ENCODE results near the gene TNFRSF13B. TPM values are rescaled to one million over a fixed set of nuclear protein-coding genes. Genes with fewer than 3 reads are reported as not detected.

The TNFRSF13B gene
- total RNA-seq, 1 experiment from 2014 or later, result not detected

DNA sequence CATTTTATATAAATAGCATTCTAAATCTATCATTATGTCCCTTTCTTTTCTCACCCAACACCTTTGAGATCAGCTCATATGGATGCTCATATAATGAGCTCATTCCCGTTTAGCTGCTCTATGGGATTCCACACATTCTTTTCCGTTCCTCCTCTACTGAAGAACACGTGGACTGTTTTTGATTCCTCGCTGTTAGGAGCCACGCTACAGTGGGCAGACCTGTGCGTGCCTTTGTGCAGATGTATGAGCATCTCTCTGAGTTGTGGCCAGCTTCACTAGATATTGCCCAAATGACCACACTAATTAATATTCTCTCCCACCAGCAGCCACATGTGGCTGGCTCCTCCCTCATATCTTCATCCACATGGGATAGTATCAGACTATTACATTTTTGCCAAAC is 6.0 kb upstream of the TNFRSF13B start:
- H3K4me3 ChIP-seq, result no peak overlapping the region
- intact Hi-C loops (cut with micrococcal nuclease; ENCODE audit: unreplicated experiment), result no loop called here
- peaks cover 8% of the 10 kb centered on the region; the same call in 1 of the 2 replicates for H3K4me1 ChIP-seq (replicated peaks; ENCODE audit: insufficient read depth)
- H3K27ac ChIP-seq, result no peak overlapping the region
- CTCF ChIA-PET, result interaction anchor here (0.6 kb wide), 1 partner anchor 14 kb away, joined by 3 read pairs; no protein-coding TSS in a partner anchor
- no peak for DNase-seq
- TF ChIP-seq, protein P1, sequence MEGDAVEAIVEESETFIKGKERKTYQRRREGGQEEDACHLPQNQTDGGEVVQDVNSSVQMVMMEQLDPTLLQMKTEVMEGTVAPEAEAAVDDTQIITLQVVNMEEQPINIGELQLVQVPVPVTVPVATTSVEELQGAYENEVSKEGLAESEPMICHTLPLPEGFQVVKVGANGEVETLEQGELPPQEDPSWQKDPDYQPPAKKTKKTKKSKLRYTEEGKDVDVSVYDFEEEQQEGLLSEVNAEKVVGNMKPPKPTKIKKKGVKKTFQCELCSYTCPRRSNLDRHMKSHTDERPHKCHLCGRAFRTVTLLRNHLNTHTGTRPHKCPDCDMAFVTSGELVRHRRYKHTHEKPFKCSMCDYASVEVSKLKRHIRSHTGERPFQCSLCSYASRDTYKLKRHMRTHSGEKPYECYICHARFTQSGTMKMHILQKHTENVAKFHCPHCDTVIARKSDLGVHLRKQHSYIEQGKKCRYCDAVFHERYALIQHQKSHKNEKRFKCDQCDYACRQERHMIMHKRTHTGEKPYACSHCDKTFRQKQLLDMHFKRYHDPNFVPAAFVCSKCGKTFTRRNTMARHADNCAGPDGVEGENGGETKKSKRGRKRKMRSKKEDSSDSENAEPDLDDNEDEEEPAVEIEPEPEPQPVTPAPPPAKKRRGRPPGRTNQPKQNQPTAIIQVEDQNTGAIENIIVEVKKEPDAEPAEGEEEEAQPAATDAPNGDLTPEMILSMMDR (conservative IDR thresholded peaks at IDR 0.05), result no peak
- no peak for TF ChIP-seq EZH2 (IDR thresholded peaks at IDR 0.05; ENCODE audit: low read depth)
- no peaks in the 10 kb centered on the region for H4K20me1 ChIP-seq (ENCODE audit: insufficient read depth)
- no peaks in the 10 kb centered on the region for H3F3A ChIP-seq (ENCODE audit: insufficient read depth, low read depth)
- H3K9me2 ChIP-seq (ENCODE audit: insufficient read depth), result no peaks in the 10 kb centered on the region
- no peaks in the 10 kb centered on the region for H3K36me3 ChIP-seq (ENCODE audit: low read depth)
- no peaks in the 10 kb centered on the region for H3K79me2 ChIP-seq (ENCODE audit: low read depth)
- BruUV-seq (replicated peaks), result no TSS peak
- no peak overlapping the region for H3K4me2 ChIP-seq
- no peaks in the 10 kb centered on the region for H3K27me3 ChIP-seq (ENCODE audit: insufficient read depth, low read depth)
- POLR2A ChIA-PET (ENCODE audit: unreplicated experiment), result no interaction called here
- H3K9me3 ChIP-seq (ENCODE audit: insufficient read depth, low read depth), result no peaks in the 10 kb centered on the region
- no peak overlapping the region for H2AFZ ChIP-seq

DNA sequence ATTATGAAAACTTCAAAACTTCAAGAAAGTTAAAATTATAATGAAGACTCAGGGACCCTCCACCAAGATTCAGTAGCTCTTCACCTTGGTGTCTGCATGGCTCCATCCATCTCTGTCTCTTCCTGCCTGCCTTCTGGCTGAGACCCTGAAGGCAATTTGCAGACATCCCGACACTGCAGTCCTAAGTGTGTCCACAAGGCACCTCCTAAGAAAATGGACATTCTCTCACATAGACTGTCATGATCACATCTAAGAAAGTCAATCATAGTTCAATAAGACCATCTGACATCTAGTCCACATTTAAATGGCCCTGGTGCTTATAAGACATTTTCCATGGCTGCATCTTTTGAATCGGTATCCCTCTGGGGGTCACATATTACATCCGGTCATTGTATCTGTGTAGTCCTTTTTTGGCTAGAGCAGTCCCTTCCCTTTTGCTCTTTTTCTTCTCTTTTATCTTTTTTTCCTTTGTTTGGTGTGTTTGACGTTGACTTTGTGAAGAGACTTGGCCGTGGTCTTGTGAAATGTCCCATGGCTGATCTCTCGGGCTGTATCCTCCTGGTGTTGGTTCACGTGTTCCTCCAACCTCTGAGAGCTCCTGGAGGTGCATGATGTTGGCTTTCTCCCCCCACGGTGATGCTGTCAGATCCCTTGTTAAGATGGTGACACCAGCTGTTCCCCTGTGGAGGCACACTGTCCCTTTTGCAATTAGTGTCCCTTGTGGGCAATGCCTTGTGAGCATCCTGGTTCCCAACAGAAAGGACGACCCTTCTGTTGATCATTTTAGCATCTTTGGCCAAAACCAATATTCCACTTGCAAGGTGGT is 5.0 kb upstream of the TNFRSF13B start:
- intact Hi-C loops (cut with micrococcal nuclease; ENCODE audit: unreplicated experiment), result no loop called here
- BruUV-seq (replicated peaks), result no TSS peak
- Histone ChIP-seq H3K27ac (no peak overlapping the region), H3K36me3 (ENCODE audit: low read depth) (no peaks in the 10 kb centered on the region), H3K4me2 (no peak overlapping the region), H3K4me1 (replicated peaks; ENCODE audit: insufficient read depth) (peaks cover 8% of the 10 kb centered on the region; the same call in 1 of the 2 replicates), H3K79me2 (ENCODE audit: low read depth) (no peaks in the 10 kb centered on the region), H3K27me3 (ENCODE audit: insufficient read depth, low read depth) (no peaks in the 10 kb centered on the region), H4K20me1 (ENCODE audit: insufficient read depth) (no peaks in the 10 kb centered on the region), H3F3A (ENCODE audit: insufficient read depth, low read depth) (no peaks in the 10 kb centered on the region), H3K9me2 (ENCODE audit: insufficient read depth) (no peaks in the 10 kb centered on the region), H3K9me3 (ENCODE audit: insufficient read depth, low read depth) (no peaks in the 10 kb centered on the region), H3K4me3 (no peak overlapping the region), H2AFZ (no peak overlapping the region)
- TF ChIP-seq EZH2 (IDR thresholded peaks at IDR 0.05; ENCODE audit: low read depth), result no peak
- TF ChIP-seq, protein P1 (conservative IDR thresholded peaks at IDR 0.05), result no peak
- no peak for DNase-seq
- POLR2A ChIA-PET (ENCODE audit: unreplicated experiment), result no interaction called here
- CTCF ChIA-PET, result interaction anchor here (0.6 kb wide), 1 partner anchor 15 kb away, joined by 3 read pairs; no protein-coding TSS in a partner anchor

DNA sequence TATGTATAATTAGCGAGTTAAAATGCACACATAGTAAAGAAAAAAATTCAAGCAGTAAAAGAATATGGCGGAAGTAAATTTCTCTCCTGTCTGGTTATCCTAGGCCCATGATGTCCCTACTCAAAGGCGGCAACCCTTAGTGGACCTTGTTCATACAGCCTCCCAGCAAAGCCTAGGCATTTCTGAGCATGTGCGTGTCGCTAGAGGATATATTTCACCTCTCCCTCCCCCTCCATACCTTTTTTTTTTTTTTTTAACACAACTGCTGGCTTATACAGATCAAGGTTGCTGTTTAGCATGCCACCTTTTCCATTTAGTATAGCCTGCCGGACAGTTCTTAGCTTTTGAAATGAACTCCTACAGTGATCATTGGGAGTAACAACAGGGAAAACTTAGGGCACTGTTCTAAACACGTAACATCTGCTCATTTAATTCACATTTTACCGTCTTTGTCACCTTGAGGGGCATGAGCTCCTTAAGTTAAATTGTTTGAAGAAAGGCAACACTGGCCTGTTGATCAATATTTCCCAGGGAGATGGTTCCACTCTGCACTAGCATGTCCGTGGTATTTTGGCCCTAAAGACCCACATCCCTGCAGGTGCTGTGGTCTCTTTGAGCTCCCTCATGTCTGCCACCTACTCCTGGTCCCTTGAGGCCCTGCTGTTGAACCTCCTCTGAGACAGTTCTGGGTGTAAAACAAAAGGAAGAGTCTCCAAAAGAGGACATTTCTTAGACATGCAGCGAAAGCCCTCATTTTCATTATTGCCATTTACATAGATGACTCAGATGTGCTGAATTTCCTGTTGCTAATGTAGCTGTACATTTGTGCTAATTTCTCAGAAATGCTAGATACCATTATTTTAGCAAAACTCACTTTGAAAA is 4.1 kb upstream of the TNFRSF13B start:
- no peak overlapping the region for H3K27ac ChIP-seq
- H3K9me2 ChIP-seq (ENCODE audit: insufficient read depth), result no peaks in the 10 kb centered on the region
- intact Hi-C loops (cut with micrococcal nuclease; ENCODE audit: unreplicated experiment), result no loop called here
- ChIA-PET POLR2A (ENCODE audit: unreplicated experiment) (interaction anchor here (0.6 kb wide), 1 partner anchor 10 kb away, joined by 5 read pairs; no protein-coding TSS in a partner anchor), CTCF (no interaction called here)
- no peaks in the 10 kb centered on the region for H3K27me3 ChIP-seq (ENCODE audit: insufficient read depth, low read depth)
- H3F3A ChIP-seq (ENCODE audit: insufficient read depth, low read depth), result no peaks in the 10 kb centered on the region
- H2AFZ ChIP-seq, result no peak overlapping the region
- H3K9me3 ChIP-seq (ENCODE audit: insufficient read depth, low read depth), result no peaks in the 10 kb centered on the region
- TF ChIP-seq EZH2 (IDR thresholded peaks at IDR 0.05; ENCODE audit: low read depth), result no peak
- TF ChIP-seq, protein P1 (conservative IDR thresholded peaks at IDR 0.05), result no peak
- no peaks in the 10 kb centered on the region for H3K79me2 ChIP-seq (ENCODE audit: low read depth)
- no TSS peak for BruUV-seq (replicated peaks)
- H3K4me3 ChIP-seq, result no peak overlapping the region
- no peaks in the 10 kb centered on the region for H3K36me3 ChIP-seq (ENCODE audit: low read depth)
- DNase-seq, result no peak
- peaks cover 8% of the 10 kb centered on the region; the same call in 1 of the 2 replicates for H3K4me1 ChIP-seq (replicated peaks; ENCODE audit: insufficient read depth)
- H4K20me1 ChIP-seq (ENCODE audit: insufficient read depth), result no peaks in the 10 kb centered on the region
- no peak overlapping the region for H3K4me2 ChIP-seq
